Activated naive CD8-positive, alpha-beta T cell treated with anti-CD3 and anti-CD28 coated beads for 36 hours (primary cell): ENCODE measurements around the gene L1TD1. TPM values are rescaled to one million over a fixed set of nuclear protein-coding genes. Genes with fewer than 3 reads are reported as not detected.
"Not testable (repeated sequence)": the region's sequence is repeated elsewhere in the genome, so short reads cannot be mapped to it uniquely, and the experiment has no call there.

Experiments used
- DNase-seq: peaks from one replicate; pipeline ENCODE4 v3.0.0; 2021
- H3K27ac Mint-ChIP-seq: one replicate; pipeline ENCODE4 v1.8.0; 2022; ENCODE audit warnings: mild to moderate bottlenecking, moderate library complexity, mixed read lengths
- H3K27me3 Mint-ChIP-seq: one replicate; pipeline ENCODE4 v1.8.0; 2022; ENCODE audit warnings: mild to moderate bottlenecking, mixed read lengths
- H3K36me3 Mint-ChIP-seq: one replicate; pipeline ENCODE4 v1.8.0; 2021; ENCODE audit warnings: mild to moderate bottlenecking, mixed read lengths
- H3K4me1 Mint-ChIP-seq: one replicate; pipeline ENCODE4 v1.8.0; 2021; ENCODE audit warnings: mixed read lengths
- H3K4me3 Mint-ChIP-seq: one replicate; pipeline ENCODE4 v1.8.0; 2022; ENCODE audit warnings: mild to moderate bottlenecking, moderate library complexity, mixed read lengths
- H3K9me3 Mint-ChIP-seq: one replicate; pipeline ENCODE4 v1.8.0; 2022; ENCODE audit warnings: mixed read lengths
- total RNA-seq, 2 experiments: library from RNA; stranded (reverse); gene quantifications; one replicate each; pipeline ENCODE4 v1.2.3, GENCODE V29; 2021

Gene L1TD1
- total RNA-seq, 2 experiments from 2014 or later: 0.41 to 0.48 TPM

DNA sequence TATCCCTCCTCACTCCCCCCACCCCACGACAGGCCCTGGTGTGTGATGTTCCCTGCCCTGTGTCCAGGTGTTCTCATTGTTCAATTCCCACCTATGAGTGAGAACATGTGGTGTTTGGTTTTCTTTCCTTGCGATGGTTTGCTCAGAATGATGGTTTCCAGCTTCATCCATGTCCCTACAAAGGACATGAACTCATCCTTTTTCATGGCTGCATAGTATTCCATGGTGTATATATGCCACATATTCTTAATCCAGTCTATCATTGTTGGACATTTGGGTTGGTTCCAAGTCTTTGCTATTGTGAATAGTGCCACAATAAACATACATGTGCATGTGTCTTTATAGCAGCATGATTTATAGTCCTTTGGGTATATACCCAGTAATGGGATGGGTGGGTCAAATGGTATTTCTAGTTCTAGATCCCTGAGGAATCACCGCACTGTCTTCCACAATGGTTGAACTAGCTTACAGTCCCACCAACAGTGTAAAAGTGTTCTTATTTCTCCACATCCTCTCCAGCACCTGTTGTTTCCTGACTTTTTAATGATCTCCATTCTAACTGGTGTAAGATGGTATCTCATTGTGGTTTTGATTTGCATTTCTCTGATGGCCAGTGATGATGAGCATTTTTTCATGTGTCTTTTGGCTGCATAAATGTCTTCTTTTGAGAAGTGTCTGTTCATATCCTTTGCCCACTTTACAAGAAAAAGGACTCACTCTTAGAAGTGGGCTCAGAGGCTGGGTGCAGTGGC, 45.2 kb downstream of the L1TD1 start:
- H3K27ac Mint-ChIP-seq, H3K36me3 Mint-ChIP-seq, H3K27me3 Mint-ChIP-seq, H3K9me3 Mint-ChIP-seq, H3K4me1 Mint-ChIP-seq, H3K4me3 Mint-ChIP-seq, DNase-seq: not testable (repeated sequence)

DNA sequence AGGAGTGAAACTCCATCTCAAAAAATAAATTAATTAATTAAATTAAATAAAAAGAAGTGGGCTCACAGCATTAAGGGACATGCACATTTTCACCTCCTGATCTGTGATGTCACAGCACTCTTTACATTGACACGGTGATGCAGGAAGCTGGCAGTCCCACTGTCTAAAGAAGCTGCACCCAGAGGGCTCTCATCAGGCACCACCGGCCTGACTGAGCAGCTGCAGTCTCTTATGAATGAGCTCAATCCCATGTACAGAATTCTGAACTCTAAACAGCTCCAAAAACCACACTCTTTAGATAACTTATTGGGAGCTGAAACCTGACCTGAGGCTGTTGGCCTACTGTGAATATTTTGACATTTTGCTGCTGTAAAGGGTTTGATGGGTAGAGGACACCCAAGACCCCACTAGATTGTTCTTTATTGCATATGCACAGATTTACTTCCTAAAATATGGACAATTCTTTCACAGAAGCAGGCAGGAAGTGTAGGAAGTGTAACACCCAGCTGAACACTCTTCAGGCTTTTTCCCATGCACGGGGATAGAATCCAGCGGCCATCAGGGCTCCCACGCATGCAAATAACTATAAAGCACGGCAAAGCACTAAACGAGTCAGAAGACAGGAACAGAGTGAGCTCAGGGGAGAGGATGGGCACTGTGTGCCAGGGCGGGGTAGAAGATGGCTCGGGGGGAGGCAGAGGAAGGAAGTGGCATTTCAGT, 46.2 kb downstream of the L1TD1 start:
- Mint-ChIP-seq H3K27ac (no peak overlapping the region), H3K4me3 (no peak overlapping the region)
- DNase-seq: no peak

DNA sequence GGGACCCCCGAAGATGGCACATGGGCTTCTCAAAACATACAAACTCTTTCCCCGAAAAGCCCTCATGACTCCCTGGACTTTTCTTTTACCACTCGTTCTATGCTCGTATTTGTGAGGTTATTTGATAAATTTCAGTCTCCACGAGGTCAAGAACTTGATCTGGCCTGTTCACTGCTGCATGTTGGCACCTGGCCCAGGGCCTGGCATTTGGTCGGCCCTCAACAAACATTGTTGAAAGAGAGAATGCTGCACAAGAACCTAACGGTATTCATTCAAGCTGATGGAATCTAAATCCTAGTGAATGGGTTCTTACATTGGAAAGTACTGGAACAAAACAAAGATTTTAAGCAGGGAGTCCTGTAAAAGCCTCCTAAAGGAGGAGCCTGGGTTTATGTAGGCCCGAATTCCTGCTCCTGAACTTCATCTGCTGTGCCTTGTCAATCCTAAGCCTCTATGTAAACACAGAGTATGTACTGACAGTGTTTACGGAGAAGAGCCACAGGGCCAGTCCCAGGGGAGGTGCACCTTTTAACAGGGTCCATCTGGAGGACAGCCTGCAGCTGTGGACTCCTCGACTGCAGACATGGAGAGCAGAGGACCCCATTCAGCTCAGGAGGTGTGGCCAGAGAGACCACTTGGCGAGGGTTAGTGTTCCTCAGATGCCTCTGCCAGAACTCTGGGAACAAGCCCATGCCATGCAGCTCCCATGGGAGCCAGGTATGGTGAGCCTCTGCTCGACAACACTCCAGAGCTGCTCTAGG, 46.9 kb downstream of the L1TD1 start:
- Mint-ChIP-seq H3K4me1 (no peaks in the 10 kb centered on the region), H3K4me3 (no peak overlapping the region), H3K36me3 (no peaks in the 10 kb centered on the region), H3K27ac (no peak overlapping the region), H3K9me3 (peaks cover 2% of the 10 kb centered on the region), H3K27me3 (no peaks in the 10 kb centered on the region)
- DNase-seq: no peak

More for the DNA sequence above, 46.2 kb downstream of the L1TD1 start:
- H3K4me1 Mint-ChIP-seq: no peaks in the 10 kb centered on the region
- no peaks in the 10 kb centered on the region for H3K27me3 Mint-ChIP-seq
- no peaks in the 10 kb centered on the region for H3K36me3 Mint-ChIP-seq
- H3K9me3 Mint-ChIP-seq: peaks cover 2% of the 10 kb centered on the region

DNA sequence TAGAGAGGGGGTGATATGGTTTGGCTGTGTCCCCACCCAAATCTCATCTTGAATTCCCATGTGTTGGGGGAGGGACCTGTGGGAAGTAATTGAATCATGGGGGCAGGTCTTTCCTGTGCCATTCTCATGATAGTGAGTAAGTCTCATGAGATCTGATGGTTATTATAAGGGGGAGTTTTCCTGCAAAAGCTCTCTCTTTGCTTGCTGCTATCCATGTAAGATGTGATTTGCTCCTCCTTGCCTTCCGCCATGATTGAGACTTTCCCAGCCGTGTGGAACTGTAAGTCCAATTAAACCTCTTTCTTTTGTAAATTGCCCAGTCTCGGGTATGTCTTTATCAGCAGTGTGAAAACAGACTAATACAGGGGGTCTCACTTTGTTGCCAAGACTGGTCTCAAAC, 49.7 kb downstream of the L1TD1 start:
- not testable (repeated sequence) for H3K9me3 Mint-ChIP-seq, H3K4me3 Mint-ChIP-seq, H3K27me3 Mint-ChIP-seq, H3K4me1 Mint-ChIP-seq, DNase-seq, H3K36me3 Mint-ChIP-seq, H3K27ac Mint-ChIP-seq

DNA sequence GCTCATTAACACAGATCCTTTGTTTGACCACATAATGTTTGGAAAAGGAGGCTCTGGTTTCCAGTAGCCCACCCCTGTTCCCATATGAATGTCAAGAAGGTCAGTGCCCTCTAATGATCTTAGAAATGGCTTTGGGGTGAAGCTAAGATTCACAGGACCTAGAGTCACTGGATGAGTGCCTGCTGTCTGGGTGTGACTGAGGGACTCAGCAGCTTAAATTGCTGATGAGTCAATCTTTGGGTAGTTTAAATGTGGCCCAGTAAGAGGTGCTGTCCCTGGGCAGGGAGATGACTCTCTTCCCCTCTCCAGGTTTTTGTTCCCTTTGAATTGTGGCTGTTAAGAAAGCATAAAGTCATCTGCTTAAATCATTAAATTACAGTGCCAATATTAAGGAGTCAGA, 50.6 kb downstream of the L1TD1 start:
- H3K4me1 Mint-ChIP-seq: no peaks in the 10 kb centered on the region

DNA sequence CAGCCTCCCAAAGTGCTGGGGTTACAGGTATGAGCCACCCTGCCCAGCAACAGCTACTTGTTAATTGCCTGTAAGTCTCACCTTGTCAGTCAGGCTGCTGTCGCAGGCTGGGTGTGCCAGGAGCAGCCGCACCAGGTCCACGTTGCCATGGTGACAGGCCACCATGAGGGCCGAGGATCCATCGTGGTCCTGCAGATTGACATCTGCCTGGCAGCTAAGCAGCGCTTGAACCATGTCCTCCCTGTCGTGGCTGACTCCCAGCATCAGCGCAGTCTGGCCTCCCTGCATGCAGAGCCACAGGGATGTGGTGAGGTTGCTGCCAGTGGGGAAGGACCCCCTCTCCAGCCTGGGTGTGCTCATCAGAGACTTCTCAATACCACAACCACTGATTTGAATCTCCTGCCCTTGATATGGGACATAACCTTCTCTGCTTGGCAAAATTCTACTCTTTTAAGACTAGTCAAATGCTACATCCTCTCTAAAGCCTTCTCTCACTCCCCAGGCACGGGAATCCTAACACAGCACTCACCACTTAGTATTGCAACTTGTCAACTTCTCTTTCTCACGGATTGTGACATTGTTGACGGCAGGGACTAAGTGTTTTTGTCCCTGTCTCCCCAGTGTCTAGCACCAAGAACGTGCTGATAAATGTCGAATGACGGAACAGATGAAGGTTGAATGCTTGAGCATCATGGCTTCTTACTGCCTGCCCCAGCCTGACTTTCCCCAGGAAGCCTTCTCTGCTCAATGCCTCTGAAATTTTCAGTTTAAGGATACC, 52.9 kb downstream of the L1TD1 start:
- Mint-ChIP-seq H3K36me3 (no peaks in the 10 kb centered on the region), H3K27ac (no peak overlapping the region), H3K4me3 (no peak overlapping the region), H3K9me3 (no peaks in the 10 kb centered on the region), H3K4me1 (no peaks in the 10 kb centered on the region), H3K27me3 (no peaks in the 10 kb centered on the region)
- DNase-seq: no peak

More for the DNA sequence above, 50.6 kb downstream of the L1TD1 start:
- Mint-ChIP-seq H3K9me3 (no peaks in the 10 kb centered on the region), H3K27ac (no peak overlapping the region), H3K36me3 (no peaks in the 10 kb centered on the region), H3K27me3 (no peaks in the 10 kb centered on the region), H3K4me3 (no peak overlapping the region)
- no peak for DNase-seq

DNA sequence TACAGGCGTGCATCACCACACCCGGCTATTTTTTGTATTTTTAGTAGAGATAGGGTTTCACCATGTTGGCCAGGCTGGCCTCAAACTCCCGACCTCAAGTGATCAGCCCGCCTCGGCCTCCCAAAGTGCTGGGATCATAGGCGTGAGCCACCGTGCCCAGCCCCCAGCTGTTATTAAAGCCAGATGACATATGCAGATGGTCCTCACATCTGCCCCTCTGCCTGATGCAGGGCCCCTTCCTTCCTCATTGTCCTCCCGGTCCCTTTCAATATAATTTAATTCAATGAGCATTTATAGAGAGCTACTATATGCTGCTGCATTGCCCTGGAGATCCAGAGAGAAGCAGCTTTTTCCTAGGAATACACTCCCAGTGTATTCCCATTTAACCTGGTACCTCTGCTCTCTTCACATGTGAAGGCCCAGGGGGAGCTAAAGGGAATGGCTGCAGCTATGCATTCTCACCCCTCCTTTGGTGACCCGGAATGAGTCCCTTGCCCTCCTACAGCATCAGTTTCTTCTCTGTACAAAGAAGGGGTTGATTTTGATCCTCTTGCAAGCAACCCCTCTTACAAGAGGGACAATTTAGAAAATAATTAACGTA, 55.6 kb downstream of the L1TD1 start:
- Mint-ChIP-seq H3K27me3 (no peaks in the 10 kb centered on the region), H3K36me3 (no peaks in the 10 kb centered on the region), H3K27ac (no peak overlapping the region), H3K9me3 (no peaks in the 10 kb centered on the region), H3K4me3 (no peak overlapping the region), H3K4me1 (no peaks in the 10 kb centered on the region)
- no peak for DNase-seq

DNA sequence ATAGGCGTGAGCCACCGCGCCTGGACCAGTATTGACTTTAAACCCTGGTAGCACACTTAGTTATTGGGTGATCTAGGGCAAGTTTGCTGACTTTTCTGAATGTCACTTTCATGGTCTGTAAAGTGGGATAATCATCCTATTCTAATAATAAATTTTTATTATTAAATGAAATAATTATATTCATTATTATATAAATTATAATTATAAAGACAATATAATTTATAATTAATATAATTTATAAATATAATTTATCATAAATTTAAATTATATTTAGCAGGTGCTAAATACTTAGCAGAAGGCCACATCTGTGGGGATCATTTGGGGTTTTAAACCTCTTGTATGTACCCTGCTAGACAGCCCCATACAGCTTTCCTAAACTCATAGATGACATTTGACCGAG, 64.9 kb downstream of the L1TD1 start:
- Mint-ChIP-seq H3K27me3 (peaks cover 5% of the 10 kb centered on the region), H3K36me3 (no peaks in the 10 kb centered on the region), H3K4me1 (no peaks in the 10 kb centered on the region), H3K27ac (no peak overlapping the region), H3K4me3 (no peak overlapping the region), H3K9me3 (no peaks in the 10 kb centered on the region)
- DNase-seq: no peak

DNA sequence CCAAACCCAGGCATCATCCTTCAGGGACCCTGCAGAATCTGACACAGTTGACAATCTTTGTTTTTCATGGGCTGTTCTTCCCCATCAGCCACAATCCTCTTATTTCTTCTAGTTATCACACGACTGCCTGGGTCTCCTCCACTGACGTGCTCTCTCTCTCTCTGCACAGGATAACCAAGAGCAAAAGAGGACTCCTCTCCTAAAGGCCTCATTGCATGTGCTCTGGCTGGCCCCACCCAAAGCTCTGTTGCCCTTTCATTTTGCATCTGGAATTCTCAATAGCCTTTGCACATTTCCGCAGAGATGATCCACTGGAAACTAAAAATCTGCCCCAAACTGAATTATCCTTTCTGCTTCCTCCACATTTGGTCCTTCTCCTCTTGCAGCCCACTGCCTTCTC, 66.0 kb downstream of the L1TD1 start:
- no peak overlapping the region for H3K4me3 Mint-ChIP-seq
- H3K27ac Mint-ChIP-seq: no peak overlapping the region
- DNase-seq: no peak
- no peaks in the 10 kb centered on the region for H3K4me1 Mint-ChIP-seq
- no peaks in the 10 kb centered on the region for H3K9me3 Mint-ChIP-seq
- peaks cover 5% of the 10 kb centered on the region for H3K27me3 Mint-ChIP-seq
- no peaks in the 10 kb centered on the region for H3K36me3 Mint-ChIP-seq

Other genes with a start within 250 kb of the L1TD1 start
- gene KANK4, start 124.6 kb downstream of the L1TD1 start, total RNA-seq: not detected
- gene USP1, start 242.2 kb downstream of the L1TD1 start, total RNA-seq: 100 to 1,000 TPM; 108 TPM